ENCODE measurements around the gene RRM2.
"Not testable (repeated sequence)": the region's sequence is repeated elsewhere in the genome, so short reads cannot be mapped to it uniquely, and the experiment has no call there.

Gene RRM2

DNA sequence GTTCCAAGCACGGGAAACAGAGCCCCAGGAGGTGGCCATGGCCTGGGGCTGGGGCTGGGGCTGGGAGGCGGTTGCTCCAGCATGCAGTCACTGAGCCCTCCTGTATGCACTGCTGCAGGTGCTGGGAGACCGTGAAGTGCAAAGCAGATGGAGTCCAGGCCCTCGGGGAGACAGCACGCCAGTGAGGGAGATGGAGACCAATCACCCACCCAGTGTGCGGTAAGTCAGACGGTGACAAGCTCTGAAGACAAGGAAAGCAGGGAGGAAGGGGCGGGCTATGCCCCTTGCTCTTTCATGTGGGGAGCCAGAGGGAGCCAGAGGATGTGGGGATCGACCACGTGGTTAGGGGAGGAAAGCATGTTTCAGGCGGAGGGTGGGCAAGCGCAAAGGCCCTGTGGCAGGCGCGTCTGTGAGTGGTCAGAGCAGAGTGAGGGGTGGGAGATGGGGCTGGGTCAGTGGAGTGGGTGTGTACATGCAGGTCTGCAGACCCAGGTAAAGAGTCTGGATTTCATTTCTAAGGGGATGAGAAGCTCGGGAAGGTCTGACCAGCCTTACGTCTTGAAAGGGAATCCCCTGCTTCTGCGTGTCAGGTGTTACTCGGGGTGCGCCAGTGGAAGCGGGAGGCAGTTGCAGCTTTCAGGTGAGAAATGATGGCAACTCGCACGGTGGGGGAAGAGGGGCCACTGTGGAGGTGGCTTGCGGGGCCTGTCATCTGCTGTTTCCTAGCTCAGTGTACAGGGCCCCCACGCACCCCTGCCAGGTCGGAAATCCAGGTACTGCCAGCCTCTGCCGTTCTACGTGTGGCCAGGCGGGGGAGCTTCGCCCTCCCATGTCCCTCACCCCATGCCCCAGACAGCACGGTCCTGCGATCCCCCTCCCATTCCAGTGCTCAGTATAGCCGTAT is 19.4 kb downstream of the RRM2 start:
- H3K4me3 ChIP-seq (ENCODE audit: low read length): no peak overlapping the region
- no peaks in the 10 kb centered on the region for H3K4me1 ChIP-seq (ENCODE audit: insufficient read depth, low read length)
- no peaks in the 10 kb centered on the region for H3K27me3 ChIP-seq (ENCODE audit: insufficient read depth, low read length)
- peaks cover 36% of the 10 kb centered on the region for H3K36me3 ChIP-seq (ENCODE audit: insufficient read depth, low read length)
- no peak overlapping the region for H2AFZ ChIP-seq (ENCODE audit: low read depth, low read length)
- no peaks in the 10 kb centered on the region for H3K9me3 ChIP-seq (ENCODE audit: low read length)

GRCh38 chr2:10142640-10142965 is 20.1 kb downstream of the RRM2 start:
- H2AFZ ChIP-seq (ENCODE audit: low read depth, low read length): no peak overlapping the region
- no peak overlapping the region for H3K4me3 ChIP-seq (ENCODE audit: low read length)
- no peaks in the 10 kb centered on the region for H3K9me3 ChIP-seq (ENCODE audit: low read length)
- H3K36me3 ChIP-seq (ENCODE audit: insufficient read depth, low read length): peaks cover 41% of the 10 kb centered on the region
- no peaks in the 10 kb centered on the region for H3K4me1 ChIP-seq (ENCODE audit: insufficient read depth, low read length)
- H3K27me3 ChIP-seq (ENCODE audit: insufficient read depth, low read length): no peaks in the 10 kb centered on the region

- H3K36me3 ChIP-seq (ENCODE audit: insufficient read depth, low read length): peaks cover 55% of the 10 kb centered on the region
- no peaks in the 10 kb centered on the region for H3K27me3 ChIP-seq (ENCODE audit: insufficient read depth, low read length)
- H3K4me3 ChIP-seq (ENCODE audit: low read length): no peak overlapping the region
- no peak overlapping the region for H2AFZ ChIP-seq (ENCODE audit: low read depth, low read length)
- no peaks in the 10 kb centered on the region for H3K9me3 ChIP-seq (ENCODE audit: low read length)
- no peaks in the 10 kb centered on the region for H3K4me1 ChIP-seq (ENCODE audit: insufficient read depth, low read length)
Measured at GRCh38 chr2:10144771-10145518, 22.4 kb downstream of the RRM2 start.

DNA sequence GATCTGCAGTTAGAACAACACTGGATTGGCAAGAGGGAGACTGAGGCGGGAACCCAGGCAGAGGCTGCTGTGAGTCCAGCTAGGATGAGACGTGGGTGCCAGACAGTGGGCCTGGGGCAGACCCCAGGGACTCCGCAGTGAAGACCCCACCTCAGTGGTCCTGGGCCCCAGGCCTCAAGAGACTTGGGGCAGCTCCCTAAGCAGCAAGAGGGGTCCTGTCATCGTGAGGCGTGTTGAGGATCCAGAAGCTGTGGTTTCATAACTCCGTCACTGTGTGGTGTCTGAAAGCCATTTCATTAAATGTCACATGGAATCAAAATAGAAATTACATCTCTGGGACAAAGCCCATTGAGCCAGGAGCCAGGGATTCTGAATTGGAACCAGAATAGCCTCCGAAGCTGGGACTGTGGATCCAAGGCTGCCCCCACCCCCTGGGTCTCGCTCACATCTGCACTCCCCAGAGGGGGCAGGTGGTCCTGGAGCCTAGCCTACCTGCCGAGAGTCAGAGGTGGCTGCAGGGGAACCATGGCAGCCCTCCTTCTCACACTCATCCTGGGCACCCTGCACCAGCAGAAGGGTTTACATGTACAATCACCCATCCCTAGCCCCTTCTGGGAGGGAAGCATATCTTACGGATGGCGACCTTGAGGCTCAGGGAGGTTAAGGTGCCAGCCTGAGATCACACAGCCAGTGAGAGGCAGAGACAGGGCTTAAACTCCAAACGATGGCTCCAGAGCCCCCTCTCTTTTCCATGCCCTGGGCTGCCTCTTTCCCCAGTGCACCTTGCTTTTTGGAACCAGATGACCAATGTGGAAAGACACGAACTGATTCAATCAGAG is 23.2 kb downstream of the RRM2 start:
- H3K9me3 ChIP-seq (ENCODE audit: low read length): no peaks in the 10 kb centered on the region
- H2AFZ ChIP-seq (ENCODE audit: low read depth, low read length): no peak overlapping the region
- no peaks in the 10 kb centered on the region for H3K27me3 ChIP-seq (ENCODE audit: insufficient read depth, low read length)
- no peaks in the 10 kb centered on the region for H3K4me1 ChIP-seq (ENCODE audit: insufficient read depth, low read length)
- peaks cover 59% of the 10 kb centered on the region for H3K36me3 ChIP-seq (ENCODE audit: insufficient read depth, low read length)
- H3K4me3 ChIP-seq (ENCODE audit: low read length): no peak overlapping the region

DNA sequence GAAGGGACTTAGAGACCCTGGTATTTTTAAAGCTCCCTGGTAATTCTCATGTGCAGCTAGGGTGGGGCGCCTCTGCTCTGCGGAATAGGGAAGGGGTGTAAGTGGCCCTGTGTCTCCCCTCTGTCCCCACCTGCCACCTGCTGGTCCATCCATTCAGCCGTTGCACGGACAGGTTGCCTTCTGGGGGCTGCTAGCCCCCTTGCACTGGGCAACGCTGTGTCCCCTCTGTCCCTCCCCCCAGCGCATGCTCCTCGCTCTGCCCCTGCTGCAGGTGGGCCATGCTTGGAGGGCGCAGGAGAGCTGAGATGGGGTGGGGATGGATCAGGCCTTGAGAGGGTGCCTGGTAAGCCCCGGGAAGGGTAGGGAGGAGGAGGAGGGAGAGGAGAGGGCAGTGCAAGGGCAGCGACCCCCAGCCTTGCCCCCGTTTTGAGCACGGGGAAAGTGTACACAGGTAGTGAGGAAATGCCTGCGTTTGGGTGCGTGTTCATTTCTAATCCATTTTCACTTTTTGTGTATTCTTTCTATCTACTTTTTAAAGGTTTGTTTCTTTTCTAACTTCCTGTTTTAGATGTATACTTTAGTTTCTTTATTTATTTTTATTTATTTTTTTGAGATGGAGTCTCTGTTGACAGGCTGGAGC is 23.9 kb downstream of the RRM2 start:
- H3K36me3 ChIP-seq (ENCODE audit: insufficient read depth, low read length): peaks cover 62% of the 10 kb centered on the region
- H3K9me3 ChIP-seq (ENCODE audit: low read length): no peaks in the 10 kb centered on the region
- no peak overlapping the region for H3K4me3 ChIP-seq (ENCODE audit: low read length)
- no peaks in the 10 kb centered on the region for H3K27me3 ChIP-seq (ENCODE audit: insufficient read depth, low read length)
- no peaks in the 10 kb centered on the region for H3K4me1 ChIP-seq (ENCODE audit: insufficient read depth, low read length)
- no peak overlapping the region for H2AFZ ChIP-seq (ENCODE audit: low read depth, low read length)

GRCh38 chr2:10147050-10147660 is 24.6 kb downstream of the RRM2 start:
- peaks cover 64% of the 10 kb centered on the region for H3K36me3 ChIP-seq (ENCODE audit: insufficient read depth, low read length)
- H3K4me1 ChIP-seq (ENCODE audit: insufficient read depth, low read length); H2AFZ ChIP-seq (ENCODE audit: low read depth, low read length); H3K27me3 ChIP-seq (ENCODE audit: insufficient read depth, low read length); H3K9me3 ChIP-seq (ENCODE audit: low read length); H3K4me3 ChIP-seq (ENCODE audit: low read length): not testable (repeated sequence)

DNA sequence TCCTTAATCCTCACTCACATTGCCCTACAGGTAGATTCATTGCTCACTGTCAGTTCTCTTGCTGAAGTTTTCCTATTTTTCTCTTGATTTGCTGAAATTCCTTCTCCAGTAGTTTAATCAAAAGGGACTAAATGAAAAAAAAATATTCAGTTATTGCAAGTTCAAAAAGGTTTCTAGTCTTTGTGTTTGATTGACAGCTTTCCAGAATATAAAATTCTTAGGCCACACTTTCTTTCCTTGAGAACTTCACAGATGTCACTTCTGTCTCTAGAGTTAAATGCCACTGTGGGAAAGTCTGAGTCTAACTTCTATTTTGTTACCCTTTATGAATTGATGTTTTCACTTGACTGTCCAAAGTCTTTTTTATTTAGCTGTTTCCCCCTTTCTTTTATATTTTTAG is 25.7 kb downstream of the RRM2 start:
- Histone ChIP-seq H3K4me1 (ENCODE audit: insufficient read depth, low read length) (no peaks in the 10 kb centered on the region), H3K36me3 (ENCODE audit: insufficient read depth, low read length) (peaks cover 60% of the 10 kb centered on the region), H3K9me3 (ENCODE audit: low read length) (no peaks in the 10 kb centered on the region), H3K27me3 (ENCODE audit: insufficient read depth, low read length) (no peaks in the 10 kb centered on the region), H2AFZ (ENCODE audit: low read depth, low read length) (no peak overlapping the region), H3K4me3 (ENCODE audit: low read length) (no peak overlapping the region)

DNA sequence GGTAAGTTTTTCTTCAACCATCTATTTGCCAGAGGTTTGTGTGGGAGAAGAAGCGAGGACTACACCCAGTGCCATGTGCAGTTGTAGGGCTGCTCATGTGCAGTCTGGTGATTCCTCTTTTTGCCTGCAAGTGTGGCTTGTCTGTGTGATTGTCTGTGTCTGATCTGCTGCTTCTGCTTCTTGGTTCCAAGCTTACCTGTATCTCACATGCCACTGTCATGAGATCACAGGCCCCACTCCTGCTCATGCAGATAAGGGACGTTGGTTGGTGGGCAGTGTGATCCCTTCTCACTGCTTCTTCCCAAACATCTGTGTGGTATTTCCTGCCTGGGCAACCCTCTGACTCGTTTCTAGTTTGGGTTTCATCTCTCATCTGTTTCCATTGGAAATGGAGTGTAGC is 27.1 kb downstream of the RRM2 start:
- H3K9me3 ChIP-seq (ENCODE audit: low read length): no peaks in the 10 kb centered on the region
- H3K4me1 ChIP-seq (ENCODE audit: insufficient read depth, low read length): no peaks in the 10 kb centered on the region
- no peaks in the 10 kb centered on the region for H3K27me3 ChIP-seq (ENCODE audit: insufficient read depth, low read length)
- no peak overlapping the region for H3K4me3 ChIP-seq (ENCODE audit: low read length)
- peaks cover 49% of the 10 kb centered on the region for H3K36me3 ChIP-seq (ENCODE audit: insufficient read depth, low read length)
- no peak overlapping the region for H2AFZ ChIP-seq (ENCODE audit: low read depth, low read length)

GRCh38 chr2:10150436-10150835 is 27.9 kb downstream of the RRM2 start:
- no peaks in the 10 kb centered on the region for H3K9me3 ChIP-seq (ENCODE audit: low read length)

GRCh38 chr2:10151462-10151861 is 28.9 kb downstream of the RRM2 start:
- peaks cover 42% of the 10 kb centered on the region for H3K36me3 ChIP-seq (ENCODE audit: insufficient read depth, low read length)

More at GRCh38 chr2:10150436-10150835, 27.9 kb downstream of the RRM2 start:
- no peak overlapping the region for H3K4me3 ChIP-seq (ENCODE audit: low read length)
- H3K4me1 ChIP-seq (ENCODE audit: insufficient read depth, low read length): no peaks in the 10 kb centered on the region
- peaks cover 45% of the 10 kb centered on the region for H3K36me3 ChIP-seq (ENCODE audit: insufficient read depth, low read length)
- no peaks in the 10 kb centered on the region for H3K27me3 ChIP-seq (ENCODE audit: insufficient read depth, low read length)
- no peak overlapping the region for H2AFZ ChIP-seq (ENCODE audit: low read depth, low read length)

GRCh38 chr2:10157293-10157692 is 34.8 kb downstream of the RRM2 start:
- H3K4me3 ChIP-seq (ENCODE audit: low read length): no peak overlapping the region
- H2AFZ ChIP-seq (ENCODE audit: low read depth, low read length): no peak overlapping the region
- H3K9me3 ChIP-seq (ENCODE audit: low read length): no peaks in the 10 kb centered on the region
- H3K4me1 ChIP-seq (ENCODE audit: insufficient read depth, low read length): peaks cover 15% of the 10 kb centered on the region
- H3K27me3 ChIP-seq (ENCODE audit: insufficient read depth, low read length): no peaks in the 10 kb centered on the region
- peaks cover 13% of the 10 kb centered on the region for H3K36me3 ChIP-seq (ENCODE audit: insufficient read depth, low read length)

More at GRCh38 chr2:10151462-10151861, 28.9 kb downstream of the RRM2 start:
- Histone ChIP-seq H3K4me1 (ENCODE audit: insufficient read depth, low read length) (no peaks in the 10 kb centered on the region), H3K9me3 (ENCODE audit: low read length) (no peaks in the 10 kb centered on the region), H2AFZ (ENCODE audit: low read depth, low read length) (no peak overlapping the region), H3K4me3 (ENCODE audit: low read length) (no peak overlapping the region), H3K27me3 (ENCODE audit: insufficient read depth, low read length) (no peaks in the 10 kb centered on the region)

- Histone ChIP-seq H3K9me3 (ENCODE audit: low read length) (no peaks in the 10 kb centered on the region), H3K4me1 (ENCODE audit: insufficient read depth, low read length) (peaks cover 24% of the 10 kb centered on the region), H3K36me3 (ENCODE audit: insufficient read depth, low read length) (peaks cover 9% of the 10 kb centered on the region), H3K27me3 (ENCODE audit: insufficient read depth, low read length) (no peaks in the 10 kb centered on the region), H2AFZ (ENCODE audit: low read depth, low read length) (no peak overlapping the region), H3K4me3 (ENCODE audit: low read length) (no peak overlapping the region)
Measured at GRCh38 chr2:10158681-10159080, 36.1 kb downstream of the RRM2 start.

Data from neuron (in vitro differentiated cells).